GM20000 (cell line): ENCODE measurements around the gene NLGN1.

Source experiments
- DNase-seq: peaks from one replicate; pipeline ENCODE4 v3.0.0; 2012; ENCODE audit warnings: low spot score
- TF ChIP-seq, protein P1 (sequence below): IDR thresholded peaks from 2 replicates; pipeline ENCODE4 v1.5.1; 2012; ENCODE audit warnings: mild to moderate bottlenecking, control low read depth; ENCODE audit errors: extremely low read depth, missing control alignments

Gene NLGN1

DNA sequence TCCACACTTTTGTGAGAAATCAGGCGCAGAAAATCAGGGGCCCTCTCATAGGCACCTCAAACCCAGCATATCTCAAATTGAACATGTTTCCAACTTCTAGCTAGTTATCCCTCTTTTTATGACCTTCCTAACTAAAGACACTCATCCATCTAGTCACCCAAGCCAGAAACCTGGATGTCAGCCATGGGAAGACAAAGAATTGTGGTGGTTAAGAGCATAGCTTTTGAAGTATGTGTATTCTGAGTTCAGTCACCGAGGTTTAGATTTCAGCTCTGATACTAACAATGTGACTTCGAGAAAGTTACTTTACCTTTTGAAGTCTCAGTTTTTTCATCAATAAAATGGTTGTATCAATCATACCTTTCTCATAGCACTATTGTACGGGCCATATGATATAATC, 495.5 kb downstream of the NLGN1 start:
- no peak for DNase-seq
- TF ChIP-seq, protein P1, sequence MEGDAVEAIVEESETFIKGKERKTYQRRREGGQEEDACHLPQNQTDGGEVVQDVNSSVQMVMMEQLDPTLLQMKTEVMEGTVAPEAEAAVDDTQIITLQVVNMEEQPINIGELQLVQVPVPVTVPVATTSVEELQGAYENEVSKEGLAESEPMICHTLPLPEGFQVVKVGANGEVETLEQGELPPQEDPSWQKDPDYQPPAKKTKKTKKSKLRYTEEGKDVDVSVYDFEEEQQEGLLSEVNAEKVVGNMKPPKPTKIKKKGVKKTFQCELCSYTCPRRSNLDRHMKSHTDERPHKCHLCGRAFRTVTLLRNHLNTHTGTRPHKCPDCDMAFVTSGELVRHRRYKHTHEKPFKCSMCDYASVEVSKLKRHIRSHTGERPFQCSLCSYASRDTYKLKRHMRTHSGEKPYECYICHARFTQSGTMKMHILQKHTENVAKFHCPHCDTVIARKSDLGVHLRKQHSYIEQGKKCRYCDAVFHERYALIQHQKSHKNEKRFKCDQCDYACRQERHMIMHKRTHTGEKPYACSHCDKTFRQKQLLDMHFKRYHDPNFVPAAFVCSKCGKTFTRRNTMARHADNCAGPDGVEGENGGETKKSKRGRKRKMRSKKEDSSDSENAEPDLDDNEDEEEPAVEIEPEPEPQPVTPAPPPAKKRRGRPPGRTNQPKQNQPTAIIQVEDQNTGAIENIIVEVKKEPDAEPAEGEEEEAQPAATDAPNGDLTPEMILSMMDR, result no peak

DNA sequence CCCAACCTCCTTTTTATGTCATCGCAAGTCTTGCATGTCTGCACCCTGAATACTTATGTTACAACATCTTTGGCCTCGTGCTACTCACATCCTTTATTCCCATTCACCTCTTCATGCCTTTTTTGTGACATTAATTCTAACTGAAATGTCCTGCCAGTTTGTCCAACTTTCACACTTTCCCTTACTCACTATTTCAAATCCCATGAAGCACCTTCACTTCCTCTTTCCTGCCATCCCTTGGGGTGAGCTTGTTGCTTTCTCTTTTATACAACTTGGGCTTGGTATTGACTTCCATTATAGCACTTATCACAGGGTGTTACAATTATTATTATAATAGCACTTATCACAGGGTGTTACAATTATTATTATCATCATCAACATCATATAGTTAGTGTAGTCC, 496.3 kb downstream of the NLGN1 start:
- TF ChIP-seq, protein P1, result no peak
- no peak for DNase-seq

DNA sequence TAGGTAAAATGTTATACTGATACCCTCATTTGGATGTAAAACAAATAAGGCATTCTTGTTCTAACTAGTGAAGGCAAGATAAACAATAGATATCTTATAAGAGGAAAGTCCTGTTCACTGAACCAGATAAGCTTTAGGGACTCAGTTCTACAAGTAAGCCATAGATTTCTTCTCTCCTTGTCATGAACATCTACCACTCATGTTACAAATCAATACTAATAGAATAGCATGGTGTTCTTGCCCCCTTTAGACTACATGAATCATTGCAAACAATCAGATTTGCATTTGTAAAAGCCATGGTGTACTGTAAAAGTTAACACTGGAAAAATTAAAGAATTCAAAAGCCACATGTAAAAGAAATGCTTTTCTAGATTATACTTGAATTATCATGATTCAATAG, 500.1 kb downstream of the NLGN1 start:
- no peak for DNase-seq
- TF ChIP-seq, protein P1, result no peak

DNA sequence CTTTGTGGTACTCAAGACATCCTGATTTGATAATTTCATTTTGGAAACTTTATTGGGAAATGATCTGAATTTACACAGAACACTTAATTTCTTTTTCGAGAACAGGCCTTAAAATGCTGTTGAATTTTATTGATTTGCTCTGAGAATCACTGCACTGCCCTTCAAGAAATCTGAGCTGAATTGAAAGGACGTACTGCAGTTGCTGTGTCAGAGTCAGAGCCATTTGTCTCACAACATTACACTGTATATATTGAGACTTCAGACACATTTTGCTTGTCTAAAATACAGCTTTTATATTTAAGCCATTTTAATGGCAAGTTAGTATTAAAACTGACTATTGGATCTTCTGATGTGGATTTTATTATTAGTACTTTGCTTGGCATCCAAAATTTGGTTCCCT, 504.1 kb downstream of the NLGN1 start:
- DNase-seq, result no peak
- TF ChIP-seq, protein P1, result no peak

DNA sequence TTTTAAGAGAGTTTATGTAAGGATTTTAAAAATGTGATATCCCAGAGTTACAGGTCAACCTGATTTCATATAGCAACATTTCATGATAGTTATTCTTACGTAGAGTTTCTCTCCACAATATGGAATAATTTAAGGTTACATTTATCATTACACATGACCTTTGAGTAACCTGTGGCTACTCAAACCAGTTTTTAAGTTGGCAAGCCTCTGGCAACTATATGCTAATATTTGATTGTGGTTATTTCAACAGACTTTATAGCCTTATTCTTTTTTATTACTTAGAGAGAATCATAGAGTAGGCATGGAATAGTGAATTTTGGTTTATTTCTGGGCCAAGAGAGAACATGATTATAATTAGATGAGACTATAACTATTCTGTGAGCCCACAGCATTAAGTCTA, 504.9 kb downstream of the NLGN1 start:
- DNase-seq, result no peak
- TF ChIP-seq, protein P1, result no peak

DNA sequence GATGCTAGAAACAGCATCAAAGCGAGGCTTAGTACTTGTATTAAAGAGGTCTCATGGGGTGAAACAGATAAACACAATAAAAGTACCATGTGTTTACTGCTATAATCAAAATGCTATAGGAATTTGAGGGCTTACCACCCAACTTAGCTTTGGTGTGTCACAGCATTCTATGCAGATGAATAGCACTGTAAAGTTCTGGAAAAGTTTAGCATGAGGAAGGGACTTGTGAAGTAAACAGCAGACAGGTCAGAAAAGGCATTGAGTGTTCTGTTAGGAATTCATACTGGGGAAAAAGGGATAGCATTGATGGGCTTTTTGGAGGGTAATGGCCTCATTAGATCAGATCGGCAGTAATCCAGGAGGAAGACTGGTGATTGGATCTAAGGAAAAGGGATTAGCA, 505.3 kb downstream of the NLGN1 start:
- DNase-seq, result no peak
- TF ChIP-seq, protein P1, result no peak

DNA sequence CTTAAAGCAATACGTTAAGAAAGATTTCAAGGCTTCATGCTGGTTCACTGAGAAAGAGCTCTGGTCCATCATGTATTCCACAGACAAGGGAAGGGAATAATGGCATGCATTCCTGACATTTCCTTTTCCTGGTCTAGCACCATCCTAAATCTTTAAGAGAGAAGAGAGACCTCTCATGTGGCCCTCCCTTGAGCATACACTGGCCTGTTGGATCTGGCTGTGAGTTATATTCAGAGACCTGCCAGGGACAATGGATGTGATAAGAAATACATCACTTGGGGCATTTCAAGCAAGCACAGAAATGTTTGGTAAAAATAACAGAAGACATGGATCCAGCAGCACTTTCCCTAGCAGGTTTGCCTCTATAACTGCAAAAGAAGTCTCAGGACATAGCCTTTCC, 507.8 kb downstream of the NLGN1 start:
- TF ChIP-seq, protein P1, result no peak
- no peak for DNase-seq

DNA sequence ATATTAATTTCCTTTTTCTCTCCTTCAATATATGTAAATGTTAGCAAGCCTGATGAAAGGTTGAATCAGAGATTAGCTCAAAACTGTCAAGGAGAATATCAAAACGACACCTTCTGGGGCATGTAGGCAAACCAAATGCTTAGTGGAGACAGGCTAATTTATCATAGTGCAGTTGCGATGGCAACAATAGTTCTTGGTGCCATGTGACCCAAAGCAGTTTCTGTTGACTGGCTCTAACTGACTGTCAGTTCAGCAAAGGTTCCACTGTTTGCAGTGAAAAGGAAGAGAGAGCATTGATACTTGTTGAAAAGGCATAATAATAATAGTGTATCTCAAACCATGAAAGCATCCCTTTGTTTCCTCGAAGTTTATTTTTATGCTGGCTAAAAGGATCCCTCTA, 513.9 kb downstream of the NLGN1 start:
- no peak for DNase-seq
- TF ChIP-seq, protein P1, result no peak
